Stomach (tissue), 4 donors: ENCODE measurements around the gene PTPRD.

ENCODE experiments used
- CTCF ChIP-seq, 7 experiments: fragments of 450-650 bp in 4 of 7; fragments of 200-600 bp in 3 of 7; sonication (generic) in 3 of 7; IDR thresholded peaks; one replicate each; pipeline ENCODE4 v1.5.1; 2016 to 2019; ENCODE audit warnings: antibody characterized with exemption in 7 of 7, control low read depth in 2 of 7, mild to moderate bottlenecking in 1 of 7
- EP300 ChIP-seq: sonication (generic); formaldehyde crosslinking; IDR thresholded peaks from one replicate; pipeline ENCODE4 v1.6.1; 2017; ENCODE audit warnings: antibody characterized with exemption
- POLR2A ChIP-seq, 4 donors: fragments of 450-650 bp; IDR thresholded peaks; one replicate each; pipeline ENCODE4 v1.6.1; 2016; ENCODE audit warnings: antibody characterized with exemption in 4 of 4, control low read depth in 2 of 4, mild to moderate bottlenecking in 1 of 4, moderate library complexity in 1 of 4
- POLR2AphosphoS5 ChIP-seq, 3 donors: sonication (generic); formaldehyde crosslinking; IDR thresholded peaks; one replicate each; pipeline ENCODE4 v1.6.1; 2016; ENCODE audit warnings: antibody characterized with exemption in 3 of 3

- TF ChIP-seq CTCF (IDR thresholded peaks at IDR 0.05) (no peak), POLR2A (IDR thresholded peaks at IDR 0.05) (no peak), POLR2AphosphoS5 (IDR thresholded peaks at IDR 0.05) (no peak), EP300 (no peak)
Measured at GRCh38 chr9:8890695-8891094, 1722.1 kb downstream of the PTPRD start.
